HG02840 (cell line): Measurements from ENCODE around the gene CYBC1.
"Not testable (repeated sequence)": the region's sequence is repeated elsewhere in the genome, so short reads cannot be mapped to it uniquely, and the experiment has no call there.

Source experiments
- ATAC-seq: cut with Tn5 transposase; IDR thresholded peaks from one replicate; pipeline ENCODE4 v1.9.1; 2021; ENCODE audit warnings: mild to moderate bottlenecking, moderate library complexity, moderate number of reproducible peaks; ENCODE audit not compliant: unreplicated experiment, low FRiP score

Gene CYBC1

DNA sequence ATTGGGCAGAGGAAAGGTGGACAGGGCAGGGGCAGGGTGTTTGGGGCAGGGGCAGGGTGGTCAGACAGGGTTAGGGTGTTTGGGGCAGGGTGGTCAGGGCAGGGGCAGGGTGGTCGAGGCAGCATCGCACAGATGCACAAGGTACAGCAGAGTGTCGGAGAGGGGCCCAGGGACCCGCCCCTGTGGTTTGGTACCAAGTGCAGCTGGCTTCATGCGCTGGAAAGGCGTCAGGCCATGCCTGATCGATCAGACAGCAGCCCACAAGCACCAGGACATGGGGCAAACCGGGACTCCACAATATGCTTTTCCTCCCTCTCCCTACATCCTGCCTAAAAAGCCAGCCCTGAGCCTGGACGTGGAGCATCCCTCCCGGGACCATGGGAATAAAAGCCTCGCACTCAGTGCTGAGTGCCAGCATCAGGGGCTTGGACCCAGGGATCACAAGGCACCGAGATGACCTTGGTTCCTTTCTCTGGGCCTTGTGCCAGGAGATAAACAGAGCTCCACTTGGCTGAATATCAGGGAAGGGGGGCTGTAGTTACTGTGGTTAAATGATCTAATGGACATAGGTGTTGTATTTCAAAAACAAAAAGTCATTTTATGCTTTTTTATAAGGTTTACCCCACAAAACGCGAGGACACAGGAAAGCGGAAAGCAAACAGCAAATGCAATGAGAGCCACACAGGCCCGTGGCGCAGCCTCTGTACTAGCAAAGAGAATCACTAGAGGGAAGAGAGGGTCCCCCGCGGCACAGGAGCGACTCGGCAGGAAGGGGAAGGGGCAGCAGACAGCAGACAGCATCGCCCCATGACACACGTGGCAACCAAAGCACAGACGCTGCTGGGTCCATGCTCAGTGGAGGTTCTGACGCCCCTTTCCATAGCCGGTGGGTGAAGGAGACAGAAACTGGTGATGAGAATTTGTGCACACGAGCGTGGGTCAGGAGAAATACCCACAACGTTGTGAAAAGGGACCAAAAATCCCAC lies 37.7 kb downstream of the CYBC1 start:
- no peak for ATAC-seq

DNA sequence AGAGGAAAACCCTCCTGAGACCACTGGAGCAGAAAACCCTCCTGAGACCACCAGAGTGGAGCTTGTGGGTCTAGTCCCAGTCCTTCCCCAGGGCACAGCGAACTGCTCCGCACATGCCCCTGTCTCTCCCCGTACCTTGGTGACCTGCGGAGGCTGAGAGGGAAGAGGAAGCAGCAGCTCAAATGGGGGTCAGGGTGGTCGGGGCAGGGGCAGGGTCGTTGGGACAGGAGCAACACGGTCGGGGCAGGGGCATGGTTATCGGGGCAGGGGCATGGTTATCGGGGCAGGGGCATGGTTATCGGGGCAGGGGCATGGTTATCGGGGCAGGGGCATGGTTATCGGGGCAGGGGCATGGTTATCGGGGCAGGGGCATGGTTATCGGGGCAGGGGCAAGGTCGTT lies 38.5 kb downstream of the CYBC1 start:
- not testable (repeated sequence) for ATAC-seq

DNA sequence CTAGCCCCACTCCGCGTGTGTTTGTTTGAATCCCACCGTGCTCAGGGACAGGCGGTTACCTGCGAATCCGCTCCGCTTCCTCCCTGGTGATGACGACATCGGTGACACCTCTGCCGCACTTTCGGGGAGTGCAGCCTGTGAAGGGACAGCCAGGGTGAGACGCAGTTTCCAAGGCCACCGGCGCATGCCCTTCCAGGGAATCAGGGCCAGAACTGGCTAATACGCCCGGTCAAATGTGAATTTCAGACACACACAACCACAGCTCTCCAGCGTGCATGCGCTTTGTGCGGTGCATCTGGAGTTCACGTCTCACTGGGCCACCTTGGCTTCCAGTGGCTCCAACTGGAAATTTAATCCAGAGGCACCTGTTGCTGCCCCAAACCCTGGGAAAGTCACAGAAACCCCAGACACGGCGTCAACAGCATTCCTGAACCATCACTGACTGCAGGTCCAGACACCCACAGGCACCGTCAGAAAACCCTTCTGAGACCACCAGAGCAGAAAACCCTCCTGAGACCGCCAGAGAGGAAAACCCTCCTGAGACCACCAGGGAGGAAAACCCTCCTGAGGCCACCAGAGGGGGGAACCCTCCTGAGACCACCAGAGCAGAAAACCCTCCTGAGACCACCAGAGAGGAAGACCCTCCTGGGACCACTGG lies 39.0 kb downstream of the CYBC1 start:
- no peak for ATAC-seq

DNA sequence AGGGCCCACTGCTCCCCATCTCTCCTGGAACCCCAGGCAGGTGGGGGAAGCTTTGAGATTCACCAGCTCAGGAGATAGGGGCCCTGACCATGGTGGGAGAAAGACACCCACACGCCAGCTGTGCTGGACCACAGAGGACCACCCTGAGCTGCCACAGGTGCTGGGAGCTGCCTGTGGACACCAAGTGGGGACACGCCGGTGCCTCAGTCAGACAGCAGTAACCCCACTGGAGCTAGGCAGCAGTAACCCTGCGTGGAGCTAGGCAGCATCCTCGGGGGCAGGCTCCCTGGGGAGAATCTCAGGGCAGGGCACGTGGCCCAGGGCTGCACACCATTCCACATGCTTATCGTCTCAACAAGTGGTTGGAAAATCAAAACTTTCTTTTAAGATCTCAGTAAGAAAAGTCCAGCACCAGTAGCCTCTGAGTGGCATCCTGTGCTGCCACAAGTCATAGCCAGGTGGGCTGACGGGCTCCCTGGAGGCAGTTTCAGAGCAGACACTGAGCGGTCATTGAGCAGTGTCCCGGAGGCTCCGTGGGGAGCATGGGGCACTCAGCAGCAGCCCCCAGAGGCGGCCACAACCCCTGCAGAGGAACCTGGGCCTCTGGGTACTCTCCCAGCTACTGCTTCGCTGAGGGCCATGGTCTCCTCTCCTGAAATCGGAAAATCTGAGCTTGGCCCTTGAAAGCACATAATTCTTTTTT lies 40.4 kb downstream of the CYBC1 start:
- ATAC-seq, result no peak

DNA sequence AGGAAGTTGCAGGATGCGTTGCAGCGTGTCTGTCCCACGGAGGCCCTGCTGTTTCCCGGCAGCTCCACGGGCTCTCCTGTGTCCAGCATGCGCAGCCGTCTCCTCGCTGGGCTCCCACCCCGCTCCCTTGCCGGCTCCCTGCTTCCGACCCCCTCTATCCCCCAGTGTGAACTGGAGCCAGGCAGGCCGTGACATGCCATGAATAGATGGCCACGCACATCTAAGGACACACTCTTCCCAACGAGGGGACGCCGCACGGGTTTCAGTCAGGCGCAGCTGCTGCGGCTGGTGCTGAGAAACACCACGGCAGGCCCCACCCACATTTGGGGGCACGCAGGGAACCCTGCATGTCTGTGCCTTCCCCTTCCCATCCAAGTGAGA lies 41.6 kb downstream of the CYBC1 start:
- ATAC-seq, result no peak

DNA sequence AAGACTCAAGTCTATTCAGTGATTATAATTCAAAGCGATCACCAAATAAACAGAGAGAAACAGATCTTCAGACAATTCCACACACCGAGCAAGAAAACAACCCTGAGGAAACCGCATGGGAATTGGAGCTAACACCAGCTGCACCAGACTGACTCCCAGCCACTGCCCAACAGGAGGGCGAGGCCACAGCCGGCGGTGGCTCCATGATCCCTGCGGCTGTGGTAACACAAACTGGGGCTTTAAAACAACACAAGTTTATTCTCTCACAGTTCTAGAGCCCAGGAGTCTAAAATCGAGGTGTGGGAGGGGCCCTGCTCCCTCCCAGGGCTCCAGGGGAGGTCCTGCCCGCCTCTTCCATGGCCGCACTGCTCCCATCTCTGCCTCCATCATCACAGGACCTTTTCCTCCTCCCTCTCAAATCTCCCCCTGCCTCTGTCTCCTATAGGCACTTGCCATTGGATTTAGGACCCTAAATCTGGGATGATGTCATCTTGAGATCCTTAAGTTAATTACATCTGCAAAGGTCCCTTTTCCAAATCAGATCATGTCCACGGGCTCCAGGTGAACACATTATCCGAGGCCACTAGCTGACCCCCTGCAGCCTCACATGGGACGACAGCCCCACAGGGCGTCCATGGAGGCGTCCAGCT lies 42.1 kb downstream of the CYBC1 start:
- no peak for ATAC-seq

DNA sequence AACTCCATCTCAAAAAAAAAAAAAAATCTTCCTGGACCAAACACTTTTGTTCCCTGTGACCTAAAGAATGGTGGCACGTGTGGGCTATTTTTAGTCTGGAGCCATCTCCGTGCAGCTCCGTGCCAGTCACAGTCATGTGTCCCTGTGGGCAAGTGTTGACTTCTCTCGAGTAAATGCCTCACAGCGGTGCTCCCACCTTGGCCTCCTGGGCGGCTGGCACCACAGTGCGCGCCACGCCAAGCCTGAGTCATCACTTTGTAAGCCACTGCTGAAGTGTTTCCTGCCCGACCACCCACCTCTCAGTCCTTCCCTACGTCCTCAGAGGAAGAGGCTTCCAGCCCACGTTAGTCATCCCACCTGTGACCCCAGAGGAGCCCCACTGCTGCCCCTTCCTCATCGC lies 43.3 kb downstream of the CYBC1 start:
- ATAC-seq, result no peak

DNA sequence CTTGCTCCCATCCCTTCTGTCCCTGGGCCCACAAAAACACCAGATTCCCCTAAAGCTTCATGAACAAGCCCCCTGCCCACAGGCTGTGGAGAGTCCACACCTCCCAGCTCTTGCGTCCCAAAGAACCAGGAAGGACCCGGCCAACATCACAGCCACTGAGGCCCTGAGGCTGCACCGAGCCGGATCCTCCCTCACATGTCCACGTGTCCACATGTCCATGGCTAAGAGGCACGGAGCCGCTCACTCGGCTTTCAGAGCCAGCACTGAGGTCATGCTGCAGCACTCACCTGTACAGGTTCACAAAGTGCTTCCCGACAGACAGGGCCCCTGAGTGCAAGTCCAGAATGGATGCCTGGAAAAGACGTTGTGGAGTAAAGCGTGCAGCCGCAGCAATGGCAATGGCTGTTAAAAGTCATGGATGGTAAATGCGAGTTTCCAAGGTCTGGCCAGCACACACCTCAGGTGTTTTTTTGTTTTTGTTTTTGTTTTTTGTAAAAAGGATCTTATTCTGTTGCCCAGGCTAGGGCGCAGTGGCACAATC lies 44.4 kb downstream of the CYBC1 start:
- no peak for ATAC-seq

DNA sequence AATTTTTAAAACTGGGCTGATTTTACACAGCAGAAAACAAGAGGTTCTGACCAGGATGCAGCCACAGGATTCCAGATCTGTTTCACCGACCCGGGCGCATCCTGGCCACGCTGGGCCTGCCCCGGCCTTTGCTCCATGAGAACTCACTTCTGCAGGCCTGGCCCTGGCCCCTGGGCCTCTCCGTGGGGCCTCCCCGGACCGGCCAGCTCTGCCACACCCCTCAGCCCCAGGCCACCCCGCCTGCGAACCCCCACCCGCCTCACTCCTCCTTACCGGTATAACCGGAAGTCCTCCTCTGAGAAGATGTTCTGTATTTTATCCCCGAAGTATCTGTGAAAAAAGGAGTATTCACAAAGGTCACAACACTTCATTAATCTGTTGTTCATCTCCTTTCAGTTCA lies 45.5 kb downstream of the CYBC1 start:
- ATAC-seq, result no peak

DNA sequence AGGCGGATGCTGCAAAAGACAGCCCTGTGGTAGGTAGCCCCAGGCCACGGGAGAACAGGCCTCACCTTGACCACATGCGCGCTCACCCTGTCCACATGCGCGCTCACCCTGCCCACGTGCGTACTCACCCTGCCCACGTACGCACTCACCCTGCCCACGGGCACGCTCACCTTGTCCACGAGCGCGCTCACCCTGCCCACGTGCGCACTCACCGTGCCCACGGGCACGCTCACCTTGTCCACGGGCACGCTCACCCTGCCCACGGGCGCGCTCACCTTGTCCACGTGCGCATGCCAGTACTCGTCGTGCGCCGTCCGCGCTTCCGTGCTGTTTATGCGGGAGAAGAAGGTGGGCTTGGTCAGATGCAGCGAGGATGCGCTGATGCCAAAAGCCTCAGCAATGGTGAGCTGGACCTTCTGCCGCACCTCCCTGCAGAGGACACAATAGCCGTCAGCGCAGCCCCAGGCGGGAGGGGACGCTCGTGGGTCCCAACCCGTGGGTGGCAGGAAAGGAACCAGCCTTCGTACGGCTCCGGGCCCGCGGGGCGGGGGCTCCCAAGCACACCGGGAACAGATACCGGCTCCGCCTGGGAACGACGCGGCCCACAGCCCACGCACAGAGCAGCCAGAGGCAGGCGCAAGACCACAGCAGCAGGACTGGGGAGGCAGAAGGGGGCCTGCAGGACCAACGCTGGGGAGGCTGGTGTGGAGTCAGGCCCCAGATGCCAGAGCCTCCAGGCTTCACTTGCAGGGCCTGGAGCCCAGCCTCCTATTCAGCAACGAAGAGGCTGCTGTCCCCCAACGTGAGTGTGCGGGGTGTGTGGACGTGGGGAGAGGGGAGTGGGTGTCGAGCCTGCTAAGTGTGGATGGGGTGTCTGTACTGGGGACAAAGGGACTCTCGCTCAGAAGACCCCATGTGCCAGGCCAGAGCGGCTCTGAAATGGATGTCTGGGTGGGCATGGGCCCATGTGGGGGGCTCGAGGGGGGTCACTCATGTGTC lies 46.6 kb downstream of the CYBC1 start:
- ATAC-seq, result no peak

DNA sequence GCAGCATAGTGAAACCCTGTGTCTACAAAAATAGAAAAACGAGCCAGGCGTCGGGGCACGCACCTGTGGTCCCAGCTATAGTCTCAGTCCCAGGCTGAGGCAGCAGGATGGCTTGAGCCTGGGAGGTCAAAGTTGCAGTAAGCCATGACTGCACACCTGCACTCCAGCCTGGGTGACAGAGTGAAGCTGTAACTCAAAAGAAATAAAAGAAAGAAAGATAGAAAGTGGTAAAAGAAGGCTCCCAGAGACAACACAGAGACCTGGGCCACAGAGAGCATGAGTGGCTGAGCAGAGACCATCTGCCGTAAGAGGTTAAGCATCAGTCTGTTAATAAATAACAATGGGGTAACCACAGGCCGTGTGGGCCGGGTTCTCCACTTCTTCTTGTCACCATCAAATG lies 47.7 kb downstream of the CYBC1 start:
- peak; percentile 75 for ATAC-seq

DNA sequence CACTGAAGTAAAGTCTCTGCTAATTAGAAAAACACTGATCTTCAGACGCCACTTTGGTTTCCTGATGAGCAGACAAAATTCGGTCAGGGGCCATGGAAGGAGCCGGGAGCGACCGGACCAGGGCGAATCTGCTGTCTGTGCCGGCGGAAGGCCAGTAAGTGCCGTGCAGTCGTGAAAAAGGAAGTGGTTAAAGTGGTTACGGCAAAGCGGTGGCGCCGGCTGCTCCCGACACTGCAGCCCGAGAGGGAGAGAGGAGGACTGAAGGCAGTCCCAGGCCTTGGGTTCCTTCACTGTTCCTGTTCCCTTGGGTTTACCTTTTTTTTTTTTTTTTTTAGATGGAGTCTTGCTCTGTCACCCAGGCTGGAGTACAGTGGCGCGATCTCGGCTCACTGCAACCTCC lies 49.7 kb downstream of the CYBC1 start:
- ATAC-seq, result no peak

DNA sequence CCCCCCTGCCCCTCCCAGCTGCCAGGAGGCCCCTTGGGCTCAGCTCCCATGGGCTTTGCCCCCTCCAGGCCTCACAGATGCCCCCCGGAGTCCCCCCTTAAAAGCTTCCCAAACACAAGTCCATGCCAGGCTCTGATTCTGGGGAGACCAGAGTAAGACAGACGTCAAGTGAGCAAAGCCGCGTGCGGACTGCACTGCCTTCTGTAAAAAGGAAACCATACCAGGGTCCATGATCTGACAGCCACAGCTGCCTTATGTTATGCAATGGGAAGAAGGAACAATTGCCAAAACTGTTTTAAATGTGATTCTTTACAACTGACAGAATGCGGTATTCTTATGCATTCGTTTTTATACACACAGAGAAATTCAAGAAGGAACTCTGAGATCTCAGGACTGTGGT lies 50.3 kb downstream of the CYBC1 start:
- no peak for ATAC-seq

DNA sequence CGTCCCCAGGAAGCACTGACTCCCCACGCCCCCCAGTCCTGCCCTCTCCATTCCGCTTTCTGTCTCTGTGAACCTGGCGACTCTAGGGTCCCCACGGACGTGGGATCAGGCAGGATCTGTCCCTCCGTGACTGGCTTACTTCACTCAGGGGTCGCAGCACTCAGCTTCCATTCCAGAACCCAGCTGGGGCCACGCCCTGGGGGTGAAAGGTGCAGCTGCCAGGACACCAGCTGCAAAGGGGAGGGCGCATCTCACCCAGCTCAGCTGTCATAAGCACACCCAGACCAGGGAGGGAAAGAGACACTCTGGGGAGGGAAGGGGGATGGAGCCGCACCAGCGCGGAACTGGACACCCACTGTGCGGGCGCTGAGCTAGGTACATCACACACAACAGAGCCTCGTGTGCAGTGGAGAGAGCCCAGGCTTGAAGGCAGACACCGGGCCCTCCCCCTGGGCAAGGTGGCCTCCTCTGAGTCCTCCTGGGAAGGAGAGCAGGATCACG lies 50.9 kb downstream of the CYBC1 start:
- no peak for ATAC-seq

DNA sequence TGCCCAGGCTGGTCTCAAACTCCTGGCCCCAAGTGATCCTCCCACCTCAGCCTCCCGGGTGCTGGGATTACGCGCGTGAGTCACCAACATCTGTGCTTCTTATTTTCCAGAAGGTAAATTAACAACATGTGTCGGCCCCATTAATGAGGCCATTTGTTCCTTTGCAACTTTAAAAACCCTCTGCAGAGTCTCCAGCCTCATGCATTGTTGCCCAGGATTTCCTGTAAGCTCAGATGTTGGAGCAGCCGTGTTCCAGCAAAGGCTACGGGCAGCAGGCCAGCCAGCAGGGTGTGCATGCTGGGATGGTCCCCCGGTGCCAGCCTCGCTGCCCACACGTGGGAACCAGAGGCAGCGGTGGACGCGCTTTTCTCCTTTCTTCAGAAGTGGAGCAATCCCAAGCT lies 51.5 kb downstream of the CYBC1 start:
- ATAC-seq, result no peak

DNA sequence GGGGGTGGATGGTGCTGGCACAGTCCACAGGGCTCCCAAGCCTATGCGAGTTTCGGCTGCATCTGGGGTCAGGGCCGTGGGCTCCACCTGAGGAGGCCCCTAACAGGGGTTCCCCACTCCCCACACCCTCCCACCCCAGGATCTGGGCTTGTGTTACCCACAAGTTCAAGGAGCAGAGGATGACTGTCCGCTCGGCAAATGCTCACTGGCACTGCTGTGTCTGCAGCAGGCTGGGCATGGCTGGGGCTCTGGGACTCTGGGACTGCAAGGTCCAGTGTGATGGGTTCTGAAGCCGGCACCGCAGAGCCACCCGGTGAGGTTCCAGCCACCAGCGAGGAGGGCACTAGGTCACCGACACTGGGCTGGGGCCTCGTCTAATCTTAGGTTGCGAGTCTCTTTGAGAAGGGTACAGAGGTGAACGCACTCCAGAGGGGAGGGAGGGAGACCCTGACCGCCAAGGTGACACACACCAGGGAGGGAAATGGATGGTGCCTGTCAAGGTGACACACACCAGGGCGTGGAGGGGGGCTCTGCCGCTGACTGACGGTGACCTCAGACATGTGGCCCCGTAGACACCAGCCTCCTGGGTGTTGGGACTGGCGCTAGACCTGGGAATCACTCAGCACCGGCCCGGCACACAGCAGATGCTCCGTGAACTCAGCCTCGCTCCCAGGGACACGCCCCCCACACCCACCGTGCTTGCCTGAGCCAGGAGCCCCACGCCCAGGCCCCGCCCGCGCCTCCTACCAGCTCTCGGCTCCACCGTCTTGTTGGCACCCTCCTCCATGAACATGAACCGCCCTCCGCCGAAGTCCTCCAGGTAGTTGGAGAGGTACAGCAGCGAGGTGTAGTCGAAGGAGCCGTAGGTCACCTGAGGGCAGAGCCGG lies 52.9 kb downstream of the CYBC1 start:
- ATAC-seq, result no peak

DNA sequence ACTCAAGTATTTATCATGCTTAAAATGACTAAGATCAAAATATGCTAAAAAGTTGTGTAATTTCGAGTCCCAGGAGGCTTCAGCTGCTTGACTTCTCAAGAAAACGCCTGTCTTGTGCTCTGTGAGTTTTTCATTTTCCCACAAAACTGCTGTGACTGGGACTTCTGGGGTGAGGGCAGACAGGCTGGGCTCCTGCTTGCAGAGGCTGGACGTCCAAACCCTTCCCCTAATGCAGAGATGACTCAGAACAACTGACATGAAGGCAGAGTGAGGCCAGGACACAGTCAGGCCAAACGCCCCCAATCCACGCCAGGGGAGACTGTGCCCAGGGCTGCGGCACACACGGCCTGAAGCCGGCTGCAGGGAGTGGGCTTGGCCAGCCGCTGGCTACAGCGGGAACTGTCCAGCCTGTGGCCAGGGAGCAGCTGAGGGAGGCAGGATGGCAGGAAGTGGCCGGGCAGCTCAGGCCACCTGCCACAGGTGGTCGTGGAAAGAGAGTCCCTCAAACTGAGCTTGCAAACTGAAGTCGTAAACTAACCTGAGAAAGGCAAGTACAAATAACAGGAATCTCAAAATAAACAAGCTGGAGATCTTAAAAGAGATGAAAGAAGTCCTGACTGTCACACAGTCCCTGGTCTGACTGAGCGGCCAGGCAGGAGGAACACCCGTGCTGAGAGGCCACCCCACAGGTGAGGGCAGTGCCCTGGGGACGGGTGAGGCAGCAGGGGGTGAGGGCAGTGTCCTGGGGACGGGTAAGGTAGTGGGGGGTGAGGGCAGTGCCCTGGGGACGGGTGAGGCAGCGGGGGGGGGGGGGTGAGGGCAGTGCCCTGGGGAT lies 53.7 kb downstream of the CYBC1 start:
- ATAC-seq, result no peak
